GM23338 (cell line): Measurements from ENCODE around the gene WWOX. TPM values are rescaled to one million over a fixed set of nuclear protein-coding genes. Genes with fewer than 3 reads are reported as not detected.

Source experiments
- ATAC-seq: fragments of 200-7000 bp; cut with Tn5 transposase; 3 replicates; pipeline ENCODE4 v1.9.1; 2020
- DNase-seq: peaks from one replicate; pipeline ENCODE4 v3.0.0-alpha.2; 2015; ENCODE audit warnings: low spot score
- H2AFZ ChIP-seq: fragments of 200-600 bp; sonication (generic); 2 replicates; pipeline ENCODE4 v1.8.0; 2016; ENCODE audit warnings: antibody characterized with exemption, mild to moderate bottlenecking, moderate library complexity
- H3F3A ChIP-seq: fragments of 200-600 bp; sonication (generic); replicated peaks from 2 replicates; pipeline ENCODE4 v1.8.0; 2017; ENCODE audit warnings: antibody characterized with exemption, mixed run types, low read depth
- H3K27ac ChIP-seq: fragments of 200-600 bp; sonication (generic); 2 replicates; pipeline ENCODE4 v1.6.1; 2016; ENCODE audit warnings: low read depth
- H3K27me3 ChIP-seq: fragments of 200-600 bp; sonication (generic); 2 replicates; pipeline ENCODE4 v1.8.0; 2016; ENCODE audit warnings: mild to moderate bottlenecking, mixed run types, moderate library complexity; ENCODE audit not compliant: insufficient read depth
- H3K36me3 ChIP-seq: fragments of 200-600 bp; sonication (generic); 2 replicates; pipeline ENCODE4 v1.8.0; 2016; ENCODE audit warnings: mild to moderate bottlenecking; ENCODE audit not compliant: insufficient read depth
- H3K4me1 ChIP-seq: fragments of 200-600 bp; sonication (generic); 2 replicates; pipeline ENCODE4 v1.8.0; 2016; ENCODE audit warnings: mild to moderate bottlenecking, moderate library complexity; ENCODE audit not compliant: insufficient read depth
- H3K4me2 ChIP-seq: fragments of 200-600 bp; sonication (generic); 2 replicates; pipeline ENCODE4 v1.7.1; 2017; ENCODE audit warnings: mixed run types
- H3K4me3 ChIP-seq: fragments of 200-600 bp; sonication (generic); 2 replicates; pipeline ENCODE4 v1.6.1; 2016; ENCODE audit warnings: mixed run types
- H3K79me2 ChIP-seq: fragments of 200-600 bp; sonication (generic); replicated peaks from 2 replicates; pipeline ENCODE4 v1.8.0; 2017; ENCODE audit warnings: mild to moderate bottlenecking; ENCODE audit not compliant: insufficient read depth
- H3K9me2 ChIP-seq: fragments of 200-600 bp; sonication (generic); 2 replicates; pipeline ENCODE4 v1.8.0; 2017; ENCODE audit not compliant: insufficient read depth
- H4K20me1 ChIP-seq: fragments of 200-600 bp; sonication (generic); replicated peaks from 2 replicates; pipeline ENCODE4 v1.8.0; 2017; ENCODE audit warnings: mild to moderate bottlenecking; ENCODE audit not compliant: insufficient read depth
- H3K27ac Mint-ChIP-seq: 2 replicates; pipeline ENCODE4 v1.8.0; 2020; ENCODE audit warnings: inconsistent platforms, mild to moderate bottlenecking, moderate library complexity, mixed read lengths
- H3K27me3 Mint-ChIP-seq: 3 replicates; pipeline ENCODE4 v1.8.0; 2022; ENCODE audit warnings: low read depth, mild to moderate bottlenecking, moderate library complexity, mixed read lengths, inconsistent platforms; ENCODE audit not compliant: insufficient read depth, poor library complexity
- H3K36me3 Mint-ChIP-seq: 3 replicates; pipeline ENCODE4 v1.8.0; 2021; ENCODE audit warnings: low read depth, mild to moderate bottlenecking, inconsistent platforms, moderate library complexity, mixed read lengths
- H3K4me1 Mint-ChIP-seq: 3 replicates; pipeline ENCODE4 v1.8.0; 2020; ENCODE audit warnings: mild to moderate bottlenecking, inconsistent platforms, mixed read lengths
- H3K4me3 Mint-ChIP-seq: 3 replicates; pipeline ENCODE4 v1.8.0; 2021; ENCODE audit warnings: moderate library complexity, mild to moderate bottlenecking, inconsistent platforms, mixed read lengths
- H3K9me3 Mint-ChIP-seq: 3 replicates; pipeline ENCODE4 v1.8.0; 2020; ENCODE audit warnings: moderate library complexity, mild to moderate bottlenecking, inconsistent platforms, mixed read lengths
- CREB1 ChIP-seq: fragments of 250-450 bp; sonication (Bioruptor Pico); IDR thresholded peaks from 2 replicates; pipeline ENCODE4 v1.5.0; 2020; ENCODE audit warnings: low read depth, mild to moderate bottlenecking, moderate library complexity
- EZH2 ChIP-seq: fragments of 200-600 bp; sonication (generic); IDR thresholded peaks from one replicate; pipeline ENCODE4 v1.8.0; 2017; ENCODE audit warnings: antibody characterized with exemption, mild to moderate bottlenecking, low read depth; ENCODE audit not compliant: unreplicated experiment
- EZH2phosphoT487 ChIP-seq: fragments of 200-600 bp; sonication (generic); IDR thresholded peaks from one replicate; pipeline ENCODE4 v1.8.1; 2018; ENCODE audit warnings: antibody characterized with exemption; ENCODE audit not compliant: unreplicated experiment
- JUNB ChIP-seq: IDR thresholded peaks from one replicate; pipeline ENCODE4 v1.6.1; 2016; ENCODE audit warnings: antibody characterized with exemption; ENCODE audit not compliant: unreplicated experiment
- NANOG ChIP-seq: IDR thresholded peaks from 2 replicates; pipeline ENCODE4 v1.6.1; 2016; ENCODE audit warnings: antibody characterized with exemption, borderline replicate concordance
- POLR2AphosphoS5 ChIP-seq: IDR thresholded peaks from 2 replicates; pipeline ENCODE4 v1.6.1; 2016; ENCODE audit warnings: antibody characterized with exemption, low read depth
- STAT1 ChIP-seq: IDR thresholded peaks from one replicate; pipeline ENCODE4 v1.6.1; 2016; ENCODE audit warnings: antibody characterized with exemption; ENCODE audit not compliant: unreplicated experiment
- ZNF114 ChIP-seq: fragments of 250-450 bp; sonication (Bioruptor Pico); IDR thresholded peaks from 2 replicates; pipeline ENCODE4 v1.5.0; 2020; ENCODE audit warnings: mild to moderate bottlenecking, moderate library complexity
- ZNF331 ChIP-seq: fragments of 250-450 bp; sonication (Bioruptor Pico); IDR thresholded peaks from 2 replicates; pipeline ENCODE4 v1.5.0; 2020; ENCODE audit warnings: low read depth, mild to moderate bottlenecking, moderate library complexity
- polyA plus RNA-seq: library from polyadenylated mRNA; unstranded; fragments of >200 nt; fragmentation: Nextera tagmentation; extraction: Ambion mirVana; gene quantifications from 2 replicates; pipeline ENCODE4 v1.2.1, GENCODE V29; 2016
- total RNA-seq: library from RNA; depleted of rRNA; stranded (reverse); fragments of >200 nt; shearing (Covaris generic); gene quantifications from 2 replicates; pipeline ENCODE4 v1.2.3, GENCODE V29; 2014
- TF ChIP-seq, protein P1 (sequence below): IDR thresholded peaks from 2 replicates; pipeline ENCODE4 v1.6.1; 2016; ENCODE audit warnings: antibody characterized with exemption
- TF ChIP-seq, protein P2 (sequence below): fragments of 250-450 bp; sonication (Bioruptor Pico); IDR thresholded peaks from 2 replicates; pipeline ENCODE4 v1.5.0; 2020; ENCODE audit warnings: mild to moderate bottlenecking, moderate library complexity
- TF ChIP-seq, protein P3 (sequence below), 2 experiments: fragments of 200-600 bp in 1 of 2; sonication (generic) in 1 of 2; conservative IDR thresholded peaks; 2 replicates each; pipeline versions ENCODE4 v1.5.1 to v1.6.1; 2016 to 2017; ENCODE audit warnings: antibody characterized with exemption in 2 of 2, low read depth in 2 of 2, mild to moderate bottlenecking in 2 of 2, moderate library complexity in 1 of 2
- TF ChIP-seq, protein P4 (sequence below): IDR thresholded peaks from one replicate; pipeline ENCODE4 v1.6.1; 2018; ENCODE audit warnings: antibody characterized with exemption; ENCODE audit not compliant: unreplicated experiment

WWOX gene
- total and polyA plus RNA-seq, 2 experiments from 2014 or later, result 10.0 to 19.3 TPM

DNA sequence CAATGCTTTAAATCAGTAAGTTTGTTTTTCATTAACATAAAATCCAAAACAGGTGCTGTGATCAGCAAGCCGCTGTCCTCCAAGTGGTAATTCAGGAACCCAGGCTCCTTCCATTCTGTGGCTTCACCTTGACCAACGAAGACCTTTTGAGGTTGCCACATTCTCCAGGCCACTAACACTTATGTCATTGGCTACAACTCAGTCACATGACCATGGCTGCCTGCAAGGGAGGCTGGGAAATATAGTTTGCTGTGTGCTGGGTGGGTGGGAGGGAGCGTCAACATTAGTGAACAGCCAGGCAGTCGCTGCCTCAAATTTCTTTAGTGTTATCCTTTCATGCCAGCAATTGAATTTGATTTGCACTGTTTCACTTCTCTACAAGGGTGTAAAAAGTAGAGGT, 951.9 kb downstream of the WWOX start:
- Histone ChIP-seq H3K27me3 (no peaks in the 10 kb centered on the region), H3K36me3 (no peaks in the 10 kb centered on the region), H3K4me1 (peaks cover 31% of the 10 kb centered on the region), H3K27ac (no peak overlapping the region), H3K4me2 (no peak overlapping the region), H4K20me1 (no peaks in the 10 kb centered on the region), H3F3A (peaks cover 8% of the 10 kb centered on the region; the same call in 1 of the 2 replicates), H3K9me2 (peaks cover 6% of the 10 kb centered on the region; the same call in 1 of the 2 replicates), H3K4me3 (no peak overlapping the region), H2AFZ (no peak overlapping the region), H3K79me2 (no peaks in the 10 kb centered on the region)
- no peak for ATAC-seq
- Mint-ChIP-seq H3K27me3 (peaks cover 8% of the 10 kb centered on the region), H3K9me3 (peaks cover 25% of the 10 kb centered on the region; the same call in 2 of the 3 replicates), H3K4me3 (no peak overlapping the region), H3K4me1 (peaks cover 65% of the 10 kb centered on the region), H3K36me3 (peaks cover 27% of the 10 kb centered on the region; the same call in 2 of the 3 replicates), H3K27ac (no peak overlapping the region)
- TF ChIP-seq, protein P1, sequence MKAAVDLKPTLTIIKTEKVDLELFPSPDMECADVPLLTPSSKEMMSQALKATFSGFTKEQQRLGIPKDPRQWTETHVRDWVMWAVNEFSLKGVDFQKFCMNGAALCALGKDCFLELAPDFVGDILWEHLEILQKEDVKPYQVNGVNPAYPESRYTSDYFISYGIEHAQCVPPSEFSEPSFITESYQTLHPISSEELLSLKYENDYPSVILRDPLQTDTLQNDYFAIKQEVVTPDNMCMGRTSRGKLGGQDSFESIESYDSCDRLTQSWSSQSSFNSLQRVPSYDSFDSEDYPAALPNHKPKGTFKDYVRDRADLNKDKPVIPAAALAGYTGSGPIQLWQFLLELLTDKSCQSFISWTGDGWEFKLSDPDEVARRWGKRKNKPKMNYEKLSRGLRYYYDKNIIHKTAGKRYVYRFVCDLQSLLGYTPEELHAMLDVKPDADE, result no peak
- TF ChIP-seq NANOG (no peak), ZNF114 (CRISPR knock-in tag) (no peak), EZH2phosphoT487 (no peak), STAT1 (no peak), JUNB (no peak), CREB1 (no peak), ZNF331 (no peak), EZH2 (no peak), POLR2AphosphoS5 (no peak)
- TF ChIP-seq, protein P2, sequence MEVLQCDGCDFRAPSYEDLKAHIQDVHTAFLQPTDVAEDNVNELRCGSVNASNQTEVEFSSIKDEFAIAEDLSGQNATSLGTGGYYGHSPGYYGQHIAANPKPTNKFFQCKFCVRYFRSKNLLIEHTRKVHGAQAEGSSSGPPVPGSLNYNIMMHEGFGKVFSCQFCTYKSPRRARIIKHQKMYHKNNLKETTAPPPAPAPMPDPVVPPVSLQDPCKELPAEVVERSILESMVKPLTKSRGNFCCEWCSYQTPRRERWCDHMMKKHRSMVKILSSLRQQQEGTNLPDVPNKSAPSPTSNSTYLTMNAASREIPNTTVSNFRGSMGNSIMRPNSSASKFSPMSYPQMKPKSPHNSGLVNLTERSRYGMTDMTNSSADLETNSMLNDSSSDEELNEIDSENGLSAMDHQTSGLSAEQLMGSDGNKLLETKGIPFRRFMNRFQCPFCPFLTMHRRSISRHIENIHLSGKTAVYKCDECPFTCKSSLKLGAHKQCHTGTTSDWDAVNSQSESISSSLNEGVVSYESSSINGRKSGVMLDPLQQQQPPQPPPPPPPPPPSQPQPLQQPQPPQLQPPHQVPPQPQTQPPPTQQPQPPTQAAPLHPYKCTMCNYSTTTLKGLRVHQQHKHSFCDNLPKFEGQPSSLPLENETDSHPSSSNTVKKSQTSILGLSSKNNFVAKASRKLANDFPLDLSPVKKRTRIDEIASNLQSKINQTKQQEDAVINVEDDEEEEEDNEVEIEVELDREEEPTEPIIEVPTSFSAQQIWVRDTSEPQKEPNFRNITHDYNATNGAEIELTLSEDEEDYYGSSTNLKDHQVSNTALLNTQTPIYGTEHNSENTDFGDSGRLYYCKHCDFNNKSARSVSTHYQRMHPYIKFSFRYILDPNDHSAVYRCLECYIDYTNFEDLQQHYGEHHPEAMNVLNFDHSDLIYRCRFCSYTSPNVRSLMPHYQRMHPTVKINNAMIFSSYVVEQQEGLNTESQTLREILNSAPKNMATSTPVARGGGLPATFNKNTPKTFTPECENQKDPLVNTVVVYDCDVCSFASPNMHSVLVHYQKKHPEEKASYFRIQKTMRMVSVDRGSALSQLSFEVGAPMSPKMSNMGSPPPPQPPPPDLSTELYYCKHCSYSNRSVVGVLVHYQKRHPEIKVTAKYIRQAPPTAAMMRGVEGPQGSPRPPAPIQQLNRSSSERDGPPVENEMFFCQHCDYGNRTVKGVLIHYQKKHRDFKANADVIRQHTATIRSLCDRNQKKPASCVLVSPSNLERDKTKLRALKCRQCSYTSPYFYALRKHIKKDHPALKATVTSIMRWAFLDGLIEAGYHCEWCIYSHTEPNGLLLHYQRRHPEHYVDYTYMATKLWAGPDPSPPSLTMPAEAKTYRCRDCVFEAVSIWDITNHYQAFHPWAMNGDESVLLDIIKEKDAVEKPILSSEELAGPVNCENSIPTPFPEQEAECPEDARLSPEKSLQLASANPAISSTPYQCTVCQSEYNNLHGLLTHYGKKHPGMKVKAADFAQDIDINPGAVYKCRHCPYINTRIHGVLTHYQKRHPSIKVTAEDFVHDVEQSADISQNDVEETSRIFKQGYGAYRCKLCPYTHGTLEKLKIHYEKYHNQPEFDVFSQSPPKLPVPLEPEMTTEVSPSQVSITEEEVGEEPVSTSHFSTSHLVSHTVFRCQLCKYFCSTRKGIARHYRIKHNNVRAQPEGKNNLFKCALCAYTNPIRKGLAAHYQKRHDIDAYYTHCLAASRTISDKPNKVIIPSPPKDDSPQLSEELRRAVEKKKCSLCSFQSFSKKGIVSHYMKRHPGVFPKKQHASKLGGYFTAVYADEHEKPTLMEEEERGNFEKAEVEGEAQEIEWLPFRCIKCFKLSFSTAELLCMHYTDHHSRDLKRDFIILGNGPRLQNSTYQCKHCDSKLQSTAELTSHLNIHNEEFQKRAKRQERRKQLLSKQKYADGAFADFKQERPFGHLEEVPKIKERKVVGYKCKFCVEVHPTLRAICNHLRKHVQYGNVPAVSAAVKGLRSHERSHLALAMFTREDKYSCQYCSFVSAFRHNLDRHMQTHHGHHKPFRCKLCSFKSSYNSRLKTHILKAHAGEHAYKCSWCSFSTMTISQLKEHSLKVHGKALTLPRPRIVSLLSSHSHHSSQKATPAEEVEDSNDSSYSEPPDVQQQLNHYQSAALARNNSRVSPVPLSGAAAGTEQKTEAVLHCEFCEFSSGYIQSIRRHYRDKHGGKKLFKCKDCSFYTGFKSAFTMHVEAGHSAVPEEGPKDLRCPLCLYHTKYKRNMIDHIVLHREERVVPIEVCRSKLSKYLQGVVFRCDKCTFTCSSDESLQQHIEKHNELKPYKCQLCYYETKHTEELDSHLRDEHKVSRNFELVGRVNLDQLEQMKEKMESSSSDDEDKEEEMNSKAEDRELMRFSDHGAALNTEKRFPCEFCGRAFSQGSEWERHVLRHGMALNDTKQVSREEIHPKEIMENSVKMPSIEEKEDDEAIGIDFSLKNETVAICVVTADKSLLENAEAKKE (CRISPR knock-in tag), result no peak
- TF ChIP-seq, protein P3, sequence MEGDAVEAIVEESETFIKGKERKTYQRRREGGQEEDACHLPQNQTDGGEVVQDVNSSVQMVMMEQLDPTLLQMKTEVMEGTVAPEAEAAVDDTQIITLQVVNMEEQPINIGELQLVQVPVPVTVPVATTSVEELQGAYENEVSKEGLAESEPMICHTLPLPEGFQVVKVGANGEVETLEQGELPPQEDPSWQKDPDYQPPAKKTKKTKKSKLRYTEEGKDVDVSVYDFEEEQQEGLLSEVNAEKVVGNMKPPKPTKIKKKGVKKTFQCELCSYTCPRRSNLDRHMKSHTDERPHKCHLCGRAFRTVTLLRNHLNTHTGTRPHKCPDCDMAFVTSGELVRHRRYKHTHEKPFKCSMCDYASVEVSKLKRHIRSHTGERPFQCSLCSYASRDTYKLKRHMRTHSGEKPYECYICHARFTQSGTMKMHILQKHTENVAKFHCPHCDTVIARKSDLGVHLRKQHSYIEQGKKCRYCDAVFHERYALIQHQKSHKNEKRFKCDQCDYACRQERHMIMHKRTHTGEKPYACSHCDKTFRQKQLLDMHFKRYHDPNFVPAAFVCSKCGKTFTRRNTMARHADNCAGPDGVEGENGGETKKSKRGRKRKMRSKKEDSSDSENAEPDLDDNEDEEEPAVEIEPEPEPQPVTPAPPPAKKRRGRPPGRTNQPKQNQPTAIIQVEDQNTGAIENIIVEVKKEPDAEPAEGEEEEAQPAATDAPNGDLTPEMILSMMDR (conservative IDR thresholded peaks at IDR 0.05; ENCODE audit: low read depth in 2 of 2), result no peak
- TF ChIP-seq, protein P4, sequence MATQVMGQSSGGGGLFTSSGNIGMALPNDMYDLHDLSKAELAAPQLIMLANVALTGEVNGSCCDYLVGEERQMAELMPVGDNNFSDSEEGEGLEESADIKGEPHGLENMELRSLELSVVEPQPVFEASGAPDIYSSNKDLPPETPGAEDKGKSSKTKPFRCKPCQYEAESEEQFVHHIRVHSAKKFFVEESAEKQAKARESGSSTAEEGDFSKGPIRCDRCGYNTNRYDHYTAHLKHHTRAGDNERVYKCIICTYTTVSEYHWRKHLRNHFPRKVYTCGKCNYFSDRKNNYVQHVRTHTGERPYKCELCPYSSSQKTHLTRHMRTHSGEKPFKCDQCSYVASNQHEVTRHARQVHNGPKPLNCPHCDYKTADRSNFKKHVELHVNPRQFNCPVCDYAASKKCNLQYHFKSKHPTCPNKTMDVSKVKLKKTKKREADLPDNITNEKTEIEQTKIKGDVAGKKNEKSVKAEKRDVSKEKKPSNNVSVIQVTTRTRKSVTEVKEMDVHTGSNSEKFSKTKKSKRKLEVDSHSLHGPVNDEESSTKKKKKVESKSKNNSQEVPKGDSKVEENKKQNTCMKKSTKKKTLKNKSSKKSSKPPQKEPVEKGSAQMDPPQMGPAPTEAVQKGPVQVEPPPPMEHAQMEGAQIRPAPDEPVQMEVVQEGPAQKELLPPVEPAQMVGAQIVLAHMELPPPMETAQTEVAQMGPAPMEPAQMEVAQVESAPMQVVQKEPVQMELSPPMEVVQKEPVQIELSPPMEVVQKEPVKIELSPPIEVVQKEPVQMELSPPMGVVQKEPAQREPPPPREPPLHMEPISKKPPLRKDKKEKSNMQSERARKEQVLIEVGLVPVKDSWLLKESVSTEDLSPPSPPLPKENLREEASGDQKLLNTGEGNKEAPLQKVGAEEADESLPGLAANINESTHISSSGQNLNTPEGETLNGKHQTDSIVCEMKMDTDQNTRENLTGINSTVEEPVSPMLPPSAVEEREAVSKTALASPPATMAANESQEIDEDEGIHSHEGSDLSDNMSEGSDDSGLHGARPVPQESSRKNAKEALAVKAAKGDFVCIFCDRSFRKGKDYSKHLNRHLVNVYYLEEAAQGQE, result no peak
- no peak for DNase-seq
